Stimulated activated naive CD8-positive, alpha-beta T cell treated with anti-CD3 and anti-CD28 coated beads, Interleukin-15, Interleukin-2, amounts not matched to agents 100 ng/mL and 50 ng/mL, for 24 hours (primary cell): ENCODE results near the gene SLC2A11.

ENCODE experiments used
- H3K27ac Mint-ChIP-seq: one replicate; pipeline ENCODE4 v1.8.0; 2021; ENCODE audit warnings: mild to moderate bottlenecking, mixed read lengths
- H3K27me3 Mint-ChIP-seq: one replicate; pipeline ENCODE4 v1.8.0; 2021; ENCODE audit warnings: mixed read lengths
- H3K36me3 Mint-ChIP-seq: one replicate; pipeline ENCODE4 v1.8.0; 2021; ENCODE audit warnings: low read depth, mixed read lengths
- H3K4me1 Mint-ChIP-seq: one replicate; pipeline ENCODE4 v1.8.0; 2021; ENCODE audit warnings: low read depth, mixed read lengths
- H3K4me3 Mint-ChIP-seq: one replicate; pipeline ENCODE4 v1.8.0; 2021; ENCODE audit warnings: mild to moderate bottlenecking, mixed read lengths
- H3K9me3 Mint-ChIP-seq: one replicate; pipeline ENCODE4 v1.8.0; 2021; ENCODE audit warnings: mixed read lengths

The SLC2A11 gene

GRCh38 chr22:23837496-23837859 is 20.2 kb upstream of the SLC2A11 start:
- no peaks in the 10 kb centered on the region for H3K9me3 Mint-ChIP-seq

GRCh38 chr22:23837911-23838680 is 19.6 kb upstream of the SLC2A11 start:
- peak overlapping the region; percentile 89 for H3K4me3 Mint-ChIP-seq
- H3K27ac Mint-ChIP-seq = peak overlapping the region; percentile 87
- H3K9me3 Mint-ChIP-seq = no peaks in the 10 kb centered on the region
- peaks cover 8% of the 10 kb centered on the region for H3K36me3 Mint-ChIP-seq
- H3K27me3 Mint-ChIP-seq = peaks cover 3% of the 10 kb centered on the region
- peaks cover 28% of the 10 kb centered on the region for H3K4me1 Mint-ChIP-seq

More at GRCh38 chr22:23837496-23837859, 20.2 kb upstream of the SLC2A11 start:
- no peak overlapping the region for H3K27ac Mint-ChIP-seq
- peaks cover 3% of the 10 kb centered on the region for H3K27me3 Mint-ChIP-seq
- H3K4me3 Mint-ChIP-seq = peak overlapping the region; percentile 89
- H3K4me1 Mint-ChIP-seq = peaks cover 28% of the 10 kb centered on the region
- H3K36me3 Mint-ChIP-seq = peaks cover 8% of the 10 kb centered on the region

GRCh38 chr22:23838681-23839468 is 18.8 kb upstream of the SLC2A11 start, which contains the start of gene DERL3:
DERL3 (minus strand) TSS chr22:23839006; CDS start chr22:23838987, 19 bp downstream.
- Mint-ChIP-seq H3K27ac (peak within 1 kb of the TSS; percentile 94), H3K36me3 (peaks cover 8% of the 10 kb centered on the region), H3K4me3 (peak within 1 kb of the TSS; percentile 89), H3K9me3 (no peaks in the 10 kb centered on the region), H3K27me3 (peaks cover 3% of the 10 kb centered on the region), H3K4me1 (peaks cover 28% of the 10 kb centered on the region)

- Mint-ChIP-seq H3K27me3 (peaks cover 3% of the 10 kb centered on the region), H3K4me1 (peaks cover 32% of the 10 kb centered on the region), H3K27ac (no peak overlapping the region), H3K4me3 (peak overlapping the region; percentile 15), H3K9me3 (no peaks in the 10 kb centered on the region), H3K36me3 (peaks cover 8% of the 10 kb centered on the region)
These were observed 17.6 kb upstream of the SLC2A11 start for GRCh38 chr22:23840026-23840425.

GRCh38 chr22:23841292-23841691 is 16.4 kb upstream of the SLC2A11 start:
- H3K4me3 Mint-ChIP-seq = no peak overlapping the region
- peaks cover 37% of the 10 kb centered on the region for H3K4me1 Mint-ChIP-seq
- no peaks in the 10 kb centered on the region for H3K36me3 Mint-ChIP-seq
- peaks cover 3% of the 10 kb centered on the region for H3K27me3 Mint-ChIP-seq
- no peak overlapping the region for H3K27ac Mint-ChIP-seq
- no peaks in the 10 kb centered on the region for H3K9me3 Mint-ChIP-seq

GRCh38 chr22:23841736-23842445 is 15.8 kb upstream of the SLC2A11 start:
- peaks cover 3% of the 10 kb centered on the region for H3K27me3 Mint-ChIP-seq

GRCh38 chr22:23842599-23842998 is 15.1 kb upstream of the SLC2A11 start:
- Mint-ChIP-seq H3K36me3 (no peaks in the 10 kb centered on the region), H3K9me3 (no peaks in the 10 kb centered on the region), H3K27ac (no peak overlapping the region), H3K4me1 (peaks cover 36% of the 10 kb centered on the region), H3K27me3 (peaks cover 3% of the 10 kb centered on the region), H3K4me3 (no peak overlapping the region)

More at GRCh38 chr22:23841736-23842445, 15.8 kb upstream of the SLC2A11 start:
- Mint-ChIP-seq H3K9me3 (no peaks in the 10 kb centered on the region), H3K27ac (no peak overlapping the region), H3K4me1 (peaks cover 40% of the 10 kb centered on the region), H3K4me3 (no peak overlapping the region), H3K36me3 (no peaks in the 10 kb centered on the region)

- Mint-ChIP-seq H3K4me1 (peaks cover 17% of the 10 kb centered on the region), H3K27ac (no peak overlapping the region), H3K36me3 (no peaks in the 10 kb centered on the region), H3K9me3 (no peaks in the 10 kb centered on the region), H3K27me3 (no peaks in the 10 kb centered on the region), H3K4me3 (no peak overlapping the region)
These were observed 12.9 kb upstream of the SLC2A11 start for GRCh38 chr22:23844739-23845202.

GRCh38 chr22:23845265-23846080 is 12.2 kb upstream of the SLC2A11 start:
- no peaks in the 10 kb centered on the region for H3K9me3 Mint-ChIP-seq
- no peaks in the 10 kb centered on the region for H3K27me3 Mint-ChIP-seq
- H3K27ac Mint-ChIP-seq = no peak overlapping the region
- H3K36me3 Mint-ChIP-seq = no peaks in the 10 kb centered on the region
- no peak overlapping the region for H3K4me3 Mint-ChIP-seq
- peaks cover 15% of the 10 kb centered on the region for H3K4me1 Mint-ChIP-seq

- Mint-ChIP-seq H3K4me3 (no peak overlapping the region), H3K36me3 (no peaks in the 10 kb centered on the region), H3K9me3 (no peaks in the 10 kb centered on the region), H3K4me1 (peaks cover 15% of the 10 kb centered on the region), H3K27ac (no peak overlapping the region), H3K27me3 (no peaks in the 10 kb centered on the region)
These were observed 11.6 kb upstream of the SLC2A11 start for GRCh38 chr22:23846081-23846469.

- H3K4me1 Mint-ChIP-seq = peaks cover 15% of the 10 kb centered on the region
- H3K36me3 Mint-ChIP-seq = no peaks in the 10 kb centered on the region
- H3K27me3 Mint-ChIP-seq = no peaks in the 10 kb centered on the region
- H3K27ac Mint-ChIP-seq = no peak overlapping the region
- H3K9me3 Mint-ChIP-seq = no peaks in the 10 kb centered on the region
- no peak overlapping the region for H3K4me3 Mint-ChIP-seq
These were observed 10.3 kb upstream of the SLC2A11 start for GRCh38 chr22:23847310-23847920.

GRCh38 chr22:23847991-23848864 is 9.4 kb upstream of the SLC2A11 start:
- Mint-ChIP-seq H3K27ac (no peak overlapping the region), H3K9me3 (no peaks in the 10 kb centered on the region), H3K4me1 (peaks cover 15% of the 10 kb centered on the region), H3K27me3 (no peaks in the 10 kb centered on the region), H3K4me3 (no peak overlapping the region), H3K36me3 (no peaks in the 10 kb centered on the region)
